OCI-LY7 (cell line): Measurements from ENCODE around the gene ZBTB8OS. TPM values are rescaled to one million over a fixed set of nuclear protein-coding genes. Genes with fewer than 3 reads are reported as not detected.
A peak's percentile ranks its signal among the peaks of the same experiment; 100 is the strongest.

ENCODE experiments used
- BruUV-seq: library from RNA; stranded (reverse); fragments of 400-500 nt; replicated peaks from 2 replicates; lab custom pipeline; 2021; lab: Mats Ljungman, UMichigan
- CTCF ChIA-PET: fragments of 300-600 bp; sonication (Branson Sonifier 250); formaldehyde crosslinking; loops from one replicate; lab custom pipeline; 2022; ENCODE audit warnings: antibody characterized with exemption; ENCODE audit not compliant: unreplicated experiment; lab: Charles Lee
- POLR2A ChIA-PET: fragments of 300-600 bp; sonication (Branson Sonifier 250); formaldehyde crosslinking; loops from one replicate; lab custom pipeline; 2022; ENCODE audit warnings: antibody characterized with exemption; lab: Charles Lee
- DNase-seq: peaks from one replicate; pipeline ENCODE4 v3.0.0-alpha.2; 2015; ENCODE audit warnings: low spot score
- H2AFZ ChIP-seq: fragments of 200-600 bp; sonication (generic), shearing (Covaris generic); 2 replicates; pipeline ENCODE4 v1.6.1; 2014; ENCODE audit warnings: mild to moderate bottlenecking, antibody characterized with exemption, low read length, moderate library complexity
- H3K27ac ChIP-seq: fragments of 200-600 bp; sonication (generic); 2 replicates; pipeline ENCODE4 v1.5.1; 2014; ENCODE audit warnings: mixed run types, low read depth, mild to moderate bottlenecking, moderate library complexity, low read length, inconsistent platforms; ENCODE audit not compliant: poor library complexity, severe bottlenecking
- H3K36me3 ChIP-seq: fragments of 200-600 bp; sonication (generic); 2 replicates; pipeline ENCODE4 v1.6.1; 2014; ENCODE audit warnings: mild to moderate bottlenecking, antibody characterized with exemption, low read length, moderate library complexity, mixed read lengths; ENCODE audit not compliant: insufficient read depth
- H3K4me1 ChIP-seq: fragments of 200-600 bp; sonication (generic); 2 replicates; pipeline ENCODE4 v1.5.1; 2014; ENCODE audit warnings: mild to moderate bottlenecking, low read length; ENCODE audit not compliant: insufficient read depth, poor library complexity, severe bottlenecking
- H3K4me2 ChIP-seq: fragments of 200-600 bp; sonication (generic); 2 replicates; pipeline ENCODE4 v1.6.1; 2014; ENCODE audit warnings: mild to moderate bottlenecking, low read length
- H3K4me3 ChIP-seq: fragments of 200-600 bp; sonication (generic); 2 replicates; pipeline ENCODE4 v1.5.1; 2014; ENCODE audit warnings: mild to moderate bottlenecking, low read depth, low read length; ENCODE audit not compliant: poor library complexity, severe bottlenecking
- H3K79me2 ChIP-seq: fragments of 200-600 bp; sonication (generic); 2 replicates; pipeline ENCODE4 v1.6.1; 2016; ENCODE audit warnings: low read depth, mild to moderate bottlenecking, low read length, moderate library complexity, mixed read lengths; ENCODE audit not compliant: insufficient read depth
- H3K9me2 ChIP-seq: fragments of 200-600 bp; sonication (generic); 2 replicates; pipeline ENCODE4 v1.6.1; 2016; ENCODE audit warnings: mild to moderate bottlenecking, low read length, mixed read lengths; ENCODE audit not compliant: insufficient read depth
- H3K9me3 ChIP-seq: fragments of 200-600 bp; sonication (generic); 2 replicates; pipeline ENCODE4 v1.6.1; 2014; ENCODE audit warnings: mild to moderate bottlenecking, mixed run types, low read length, mixed read lengths
- H4K20me1 ChIP-seq: fragments of 200-600 bp; sonication (generic); 2 replicates; pipeline ENCODE4 v1.6.1; 2014; ENCODE audit warnings: mild to moderate bottlenecking, antibody characterized with exemption, low read length, moderate library complexity, mixed read lengths; ENCODE audit not compliant: insufficient read depth
- CTCF ChIP-seq: fragments of 200-600 bp; sonication (generic); conservative IDR thresholded peaks from 2 replicates; pipeline ENCODE4 v1.5.1; 2014; ENCODE audit warnings: mild to moderate bottlenecking, antibody characterized with exemption, low read length, moderate library complexity, mixed read lengths
- EZH2phosphoT487 ChIP-seq: fragments of 200-600 bp; sonication (generic); IDR thresholded peaks from 2 replicates; pipeline ENCODE4 v1.6.1; 2018; ENCODE audit warnings: low read depth, borderline replicate concordance, mild to moderate bottlenecking, mixed run types, antibody characterized with exemption, low read length, moderate library complexity, mixed read lengths
- intact Hi-C: fragments of 100-400 bp; cut with micrococcal nuclease; formaldehyde crosslinking; loops from one replicate; pipeline ENCODE4 v1.10.0; 2022; ENCODE audit not compliant: unreplicated experiment
- total RNA-seq, 2 experiments: library from RNA; depleted of rRNA in 1 of 2; stranded (reverse); fragments of >200 nt in 1 of 2; shearing (Covaris generic) in 1 of 2; gene quantifications; 2 replicates each; pipeline ENCODE4 v1.2.3, GENCODE V29; 2014 to 2022

The ZBTB8OS gene
- total RNA-seq, 2 experiments from 2014 or later: 57.5 to 119 TPM

GRCh38 chr1:32650752-32651460 lies 556 bp upstream of the ZBTB8OS start, which contains the start of gene RBBP4:
Gene RBBP4, plus strand, starts transcription at chr1:32651208. Its CDS starts 99 bp downstream, at chr1:32651307.
- TF ChIP-seq EZH2phosphoT487: no peak
- TF ChIP-seq CTCF: no peak
- peaks cover 61% of the 10 kb centered on the region for H3K4me1 ChIP-seq
- no TSS peak for BruUV-seq
- ChIA-PET POLR2A (interaction anchor here (0.5 to 1.4 kb wide), 11 partner anchors 11 to 606 kb away, joined by 3 to 8 read pairs (median 4); no protein-coding TSS in a partner anchor), CTCF (interaction anchor here (0.6 kb wide), 1 partner anchor 35 kb away, joined by 3 read pairs; no protein-coding TSS in a partner anchor)
- peak within 1 kb of the TSS; percentile 57; the same call in 1 of the 2 replicates for H2AFZ ChIP-seq
- peak; percentile 98 for DNase-seq
- H3K27ac ChIP-seq: peak within 1 kb of the TSS; percentile 96
- peak within 1 kb of the TSS; percentile 82 for H3K4me3 ChIP-seq
- peak within 1 kb of the TSS; percentile 91 for H3K4me2 ChIP-seq
- H4K20me1 ChIP-seq: peaks cover 12% of the 10 kb centered on the region; the same call in 1 of the 2 replicates
- peaks cover 85% of the 10 kb centered on the region for H3K79me2 ChIP-seq
- intact Hi-C loops: loop anchor here (1.0 kb wide), 2 partner anchors 130 to 167 kb away; no protein-coding TSS in a partner anchor
- no peaks in the 10 kb centered on the region for H3K9me2 ChIP-seq
- peaks cover 54% of the 10 kb centered on the region for H3K36me3 ChIP-seq
- no peaks in the 10 kb centered on the region for H3K9me3 ChIP-seq

- H3K4me1 ChIP-seq: peaks cover 38% of the 10 kb centered on the region
- no peaks in the 10 kb centered on the region for H3K9me2 ChIP-seq
- DNase-seq: peak; percentile 60
- intact Hi-C loops: no loop called here
- peaks cover 85% of the 10 kb centered on the region for H3K79me2 ChIP-seq
- H3K4me3 ChIP-seq: peak overlapping the region; percentile 82
- no peak for TF ChIP-seq EZH2phosphoT487
- TF ChIP-seq CTCF: no peak
- no peak overlapping the region for H2AFZ ChIP-seq
- ChIA-PET CTCF (no interaction called here), POLR2A (interaction anchor here (0.7 to 1.5 kb wide), 5 partner anchors 17 to 334 kb away, joined by 3 to 7 read pairs (median 3); no protein-coding TSS in a partner anchor)
- peaks cover 42% of the 10 kb centered on the region for H3K36me3 ChIP-seq
- H3K9me3 ChIP-seq: no peaks in the 10 kb centered on the region
- peak overlapping the region; percentile 91 for H3K4me2 ChIP-seq
- no TSS peak for BruUV-seq
- no peaks in the 10 kb centered on the region for H4K20me1 ChIP-seq
- peak overlapping the region; percentile 96 for H3K27ac ChIP-seq
These were observed 2.8 kb downstream of the ZBTB8OS start for GRCh38 chr1:32647308-32648134.
